CD4-positive, CD25-positive, alpha-beta regulatory T cell (primary cell): Measurements from ENCODE around the gene MON2. TPM values are rescaled to one million over a fixed set of nuclear protein-coding genes. Genes with fewer than 3 reads are reported as not detected.

Experiments used
- ATAC-seq, 2 donors: fragments of 150-1000 bp; cut with Tn5 transposase; one replicate each; pipeline ENCODE4 v1.10.0; 2021; ENCODE audit warnings: low read depth in 2 of 2, moderate number of reproducible peaks in 2 of 2, moderate library complexity in 1 of 2
- DNase-seq, 3 donors: peaks; one replicate each; pipeline versions ENCODE4 v3.0.0 to v3.0.0-alpha.2; 2012 to 2022; ENCODE audit warnings: mixed read lengths in 1 of 3
- H3K27ac ChIP-seq: one replicate; pipeline ENCODE4 v1.7.0; 2013; ENCODE audit warnings: mild to moderate bottlenecking, low read length; ENCODE audit not compliant: insufficient read depth, poor library complexity, severe bottlenecking
- H3K27me3 ChIP-seq: one replicate; pipeline ENCODE4 v1.7.0; 2013; ENCODE audit warnings: low read length; ENCODE audit not compliant: control insufficient read depth, insufficient read depth
- H3K36me3 ChIP-seq: one replicate; pipeline ENCODE4 v1.7.0; 2013; ENCODE audit warnings: mild to moderate bottlenecking, low read length, moderate library complexity; ENCODE audit not compliant: control insufficient read depth, insufficient read depth
- H3K4me1 ChIP-seq: 2 replicates; pipeline ENCODE4 v1.7.0; 2013; ENCODE audit warnings: mild to moderate bottlenecking, low read length; ENCODE audit not compliant: insufficient read depth, control insufficient read depth, poor library complexity, severe bottlenecking
- H3K4me3 ChIP-seq: one replicate; pipeline ENCODE4 v1.7.0; 2013; ENCODE audit warnings: low read depth, mild to moderate bottlenecking, low read length, moderate library complexity
- H3K9me3 ChIP-seq, 2 experiments: 1 replicate in 1 of 2; 2 replicates in 1 of 2; pipeline ENCODE4 v1.7.0; 2013; ENCODE audit warnings: low read length in 2 of 2, mild to moderate bottlenecking in 1 of 2, moderate library complexity in 1 of 2; ENCODE audit not compliant: control insufficient read depth in 2 of 2
- H3K27ac Mint-ChIP-seq, 3 donors: one replicate each; pipeline ENCODE4 v1.8.0; 2020 to 2022; ENCODE audit warnings: mild to moderate bottlenecking in 3 of 3, mixed read lengths in 3 of 3, moderate library complexity in 2 of 3
- H3K27me3 Mint-ChIP-seq: one replicate; pipeline ENCODE4 v1.8.0; 2022; ENCODE audit warnings: mild to moderate bottlenecking, mixed read lengths
- H3K36me3 Mint-ChIP-seq: one replicate; pipeline ENCODE4 v1.8.0; 2020; ENCODE audit warnings: mixed read lengths
- H3K4me1 Mint-ChIP-seq, 4 donors: one replicate each; pipeline ENCODE4 v1.8.0; 2020 to 2022; ENCODE audit warnings: mixed read lengths in 4 of 4, mild to moderate bottlenecking in 1 of 4
- H3K4me3 Mint-ChIP-seq, 4 donors: one replicate each; pipeline ENCODE4 v1.8.0; 2020 to 2022; ENCODE audit warnings: mild to moderate bottlenecking in 4 of 4, mixed read lengths in 4 of 4, moderate library complexity in 3 of 4
- H3K9me3 Mint-ChIP-seq, 7 donors: one replicate each; pipeline ENCODE4 v1.8.0; 2020 to 2022; ENCODE audit warnings: mixed read lengths in 7 of 7, mild to moderate bottlenecking in 3 of 7, moderate library complexity in 2 of 7
- polyA plus RNA-seq, 4 donors: library from polyadenylated mRNA; unstranded; fragments of 300-500 nt; fragmentation: Illumina TruSeq; gene quantifications; one replicate each; pipeline ENCODE4 v1.2.3, GENCODE V29; 2021
- total RNA-seq: library from RNA; stranded (reverse); gene quantifications from one replicate; pipeline ENCODE4 v1.2.3, GENCODE V29; 2022

MON2 gene
- total and polyA plus RNA-seq, 5 donors from 2014 or later = 14.4 to 70.1 (median 16.2) TPM

DNA sequence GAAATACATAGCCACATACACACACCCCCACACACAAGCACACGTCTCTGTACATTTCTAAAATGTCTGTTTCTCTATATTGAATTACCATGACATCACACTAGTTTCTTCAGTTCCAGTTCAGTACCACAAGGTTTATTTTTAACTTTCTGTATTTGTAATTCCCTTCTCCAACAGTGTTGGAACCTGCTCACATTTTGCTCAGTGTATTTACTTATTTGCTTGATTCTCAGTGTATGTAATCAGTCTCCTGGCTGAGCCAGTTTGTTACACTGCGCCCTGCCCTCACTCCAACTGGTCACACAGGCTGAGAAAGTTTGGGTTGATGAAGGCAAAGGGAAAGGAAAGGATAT is 67.1 kb downstream of the MON2 start:
- H3K9me3 ChIP-seq = no peaks in the 10 kb centered on the region
- H3K36me3 Mint-ChIP-seq = peaks cover 43% of the 10 kb centered on the region
- H3K27me3 ChIP-seq = no peaks in the 10 kb centered on the region
- H3K27ac Mint-ChIP-seq = peak overlapping the region in 2 of 3 donors; percentile 26 to 51
- no peak overlapping the region for H3K4me3 ChIP-seq
- no peaks in the 10 kb centered on the region for H3K9me3 Mint-ChIP-seq
- no peaks in the 10 kb centered on the region for H3K27me3 Mint-ChIP-seq
- no peak for DNase-seq
- H3K4me3 Mint-ChIP-seq = no peak overlapping the region
- H3K4me1 ChIP-seq = no peaks in the 10 kb centered on the region
- no peak for ATAC-seq
- H3K27ac ChIP-seq = no peak overlapping the region
- H3K36me3 ChIP-seq = peaks cover 50% of the 10 kb centered on the region
- peaks cover 0 to 7% (median 3%) of the 10 kb centered on the region in 4 donors for H3K4me1 Mint-ChIP-seq

DNA sequence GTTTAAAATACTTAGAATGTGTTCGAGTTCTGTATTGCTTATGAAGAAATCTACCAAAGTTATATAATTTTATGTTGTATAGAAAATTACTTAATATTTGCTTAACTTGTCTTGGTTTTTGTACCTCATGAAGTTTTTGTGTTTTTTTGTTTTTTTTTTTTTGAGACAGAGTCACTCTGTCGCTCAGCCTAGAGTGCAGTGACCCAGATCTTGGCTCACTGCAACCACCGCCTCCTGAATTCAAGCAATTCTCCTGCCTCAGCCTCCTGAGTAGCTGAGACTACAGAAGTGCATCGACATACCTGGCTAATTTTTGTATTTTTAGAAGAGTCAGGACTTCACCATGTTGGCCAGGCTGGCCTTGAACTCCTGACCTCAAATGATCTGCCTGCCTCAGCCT is 69.9 kb downstream of the MON2 start:
- no peak overlapping the region for H3K27ac Mint-ChIP-seq
- Histone ChIP-seq H3K36me3 (peaks cover 59% of the 10 kb centered on the region), H3K27me3 (no peaks in the 10 kb centered on the region), H3K4me3 (no peak overlapping the region), H3K9me3 (no peaks in the 10 kb centered on the region), H3K27ac (no peak overlapping the region), H3K4me1 (no peaks in the 10 kb centered on the region)
- no peak for ATAC-seq
- DNase-seq = no peak
- H3K4me1 Mint-ChIP-seq = peaks cover 0 to 6% (median 5%) of the 10 kb centered on the region in 4 donors
- H3K4me3 Mint-ChIP-seq = no peak overlapping the region
- peaks cover 34% of the 10 kb centered on the region for H3K36me3 Mint-ChIP-seq
- no peaks in the 10 kb centered on the region for H3K27me3 Mint-ChIP-seq
- no peaks in the 10 kb centered on the region for H3K9me3 Mint-ChIP-seq

DNA sequence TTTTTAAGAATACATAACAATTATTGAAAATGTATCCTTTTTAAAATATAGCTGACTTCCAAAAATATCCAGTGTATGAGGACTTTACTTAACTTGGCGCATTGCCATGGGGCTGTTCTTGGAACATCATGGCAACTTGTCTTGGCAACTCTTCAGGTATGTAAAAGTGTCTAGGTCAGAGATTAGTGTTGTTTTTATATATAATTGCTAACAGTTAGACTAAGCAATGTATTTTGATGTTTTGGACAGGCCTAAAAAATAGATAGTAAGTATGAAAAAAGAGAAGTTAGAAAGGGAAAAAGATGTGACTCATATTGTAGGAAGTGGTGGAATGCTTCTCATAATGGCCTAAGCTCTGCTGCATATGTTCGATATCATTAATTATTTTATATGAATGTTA is 70.9 kb downstream of the MON2 start:
- Histone ChIP-seq H3K27ac (no peak overlapping the region), H3K4me1 (no peaks in the 10 kb centered on the region), H3K9me3 (no peaks in the 10 kb centered on the region), H3K27me3 (no peaks in the 10 kb centered on the region), H3K4me3 (no peak overlapping the region), H3K36me3 (peaks cover 58% of the 10 kb centered on the region)
- Mint-ChIP-seq H3K27me3 (no peaks in the 10 kb centered on the region), H3K4me3 (no peak overlapping the region), H3K9me3 (no peaks in the 10 kb centered on the region), H3K27ac (no peak overlapping the region), H3K36me3 (peaks cover 36% of the 10 kb centered on the region), H3K4me1 (peaks cover 0 to 16% (median 12%) of the 10 kb centered on the region in 4 donors)
- DNase-seq (no peak), ATAC-seq (no peak)

DNA sequence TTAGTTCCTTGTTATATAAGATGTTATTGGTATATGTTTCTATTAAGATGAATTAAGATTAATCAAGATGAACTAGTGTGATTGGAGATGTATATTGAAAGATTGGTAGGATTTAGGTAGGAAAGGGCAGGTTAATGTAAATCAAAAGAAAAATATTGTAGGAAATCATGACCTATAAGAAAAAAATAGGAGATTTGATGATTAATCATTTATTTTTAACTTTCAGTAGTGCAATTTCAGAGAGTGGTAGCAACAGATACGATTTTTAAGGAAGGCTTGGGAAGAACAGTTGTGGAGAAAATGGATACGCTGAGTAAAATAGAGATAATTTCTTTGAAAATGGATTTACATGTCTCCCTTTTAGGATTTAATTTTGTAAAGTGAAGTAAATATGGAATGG is 73.7 kb downstream of the MON2 start:
- Mint-ChIP-seq H3K27me3 (no peaks in the 10 kb centered on the region), H3K9me3 (no peaks in the 10 kb centered on the region), H3K4me3 (no peak overlapping the region), H3K27ac (no peak overlapping the region), H3K36me3 (peaks cover 35% of the 10 kb centered on the region), H3K4me1 (peaks cover 0 to 25% (median 12%) of the 10 kb centered on the region in 4 donors)
- Histone ChIP-seq H3K9me3 (no peaks in the 10 kb centered on the region), H3K4me1 (no peaks in the 10 kb centered on the region), H3K27ac (no peak overlapping the region), H3K27me3 (no peaks in the 10 kb centered on the region), H3K4me3 (no peak overlapping the region), H3K36me3 (peaks cover 53% of the 10 kb centered on the region)
- DNase-seq = no peak
- no peak for ATAC-seq

DNA sequence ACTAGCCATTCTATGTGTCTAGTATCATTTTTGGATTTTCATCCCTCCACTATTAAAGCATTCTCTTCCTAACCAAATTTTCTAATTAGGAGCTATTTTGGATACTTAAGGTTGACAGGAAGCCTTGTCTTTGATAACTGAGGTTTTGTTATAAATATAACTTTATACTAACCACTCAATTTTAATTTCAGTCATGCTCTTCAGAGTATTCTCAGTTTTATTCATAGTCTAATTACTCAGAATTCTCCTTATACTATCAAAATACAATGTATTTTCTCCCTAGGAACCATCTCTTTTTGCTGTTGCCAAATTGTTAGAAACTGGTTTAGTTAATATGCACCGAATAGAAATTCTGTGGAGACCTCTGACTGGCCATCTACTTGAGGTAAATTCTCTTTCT is 76.2 kb downstream of the MON2 start:
- Mint-ChIP-seq H3K9me3 (no peaks in the 10 kb centered on the region), H3K4me1 (peaks cover 0 to 27% (median 12%) of the 10 kb centered on the region in 4 donors), H3K4me3 (no peak overlapping the region), H3K36me3 (peaks cover 32% of the 10 kb centered on the region), H3K27me3 (no peaks in the 10 kb centered on the region), H3K27ac (peak overlapping the region in 1 of 3 donors; percentile 4)
- no peak for ATAC-seq
- Histone ChIP-seq H3K27me3 (no peaks in the 10 kb centered on the region), H3K36me3 (peaks cover 60% of the 10 kb centered on the region), H3K4me3 (no peak overlapping the region), H3K27ac (no peak overlapping the region), H3K4me1 (no peaks in the 10 kb centered on the region), H3K9me3 (no peaks in the 10 kb centered on the region)
- no peak for DNase-seq

DNA sequence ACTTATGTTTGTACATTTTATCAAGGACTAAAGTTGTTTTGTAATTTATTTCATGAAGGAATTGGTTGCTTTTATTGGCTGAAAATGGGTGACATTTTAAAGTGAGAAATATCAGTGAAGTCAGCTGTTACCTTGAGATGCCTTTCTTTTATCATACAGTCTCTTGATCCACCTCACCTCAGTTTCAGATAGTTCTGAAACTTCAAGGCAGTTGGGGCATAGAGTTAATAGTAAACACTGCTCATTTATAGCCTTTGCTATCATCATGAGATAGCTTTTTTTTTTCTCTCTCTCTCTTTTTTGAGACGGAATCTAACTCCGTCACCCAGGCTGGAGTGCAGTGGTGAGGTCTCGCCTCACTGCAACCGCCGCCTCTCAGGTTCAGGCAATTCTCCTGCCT is 76.7 kb downstream of the MON2 start:
- Mint-ChIP-seq H3K4me1 (peaks cover 0 to 31% (median 14%) of the 10 kb centered on the region in 4 donors), H3K27ac (no peak overlapping the region), H3K36me3 (peaks cover 32% of the 10 kb centered on the region), H3K9me3 (no peaks in the 10 kb centered on the region), H3K27me3 (no peaks in the 10 kb centered on the region), H3K4me3 (no peak overlapping the region)
- Histone ChIP-seq H3K9me3 (no peaks in the 10 kb centered on the region), H3K4me1 (no peaks in the 10 kb centered on the region), H3K27me3 (no peaks in the 10 kb centered on the region), H3K36me3 (peaks cover 60% of the 10 kb centered on the region), H3K4me3 (no peak overlapping the region), H3K27ac (no peak overlapping the region)
- DNase-seq (no peak), ATAC-seq (no peak)

DNA sequence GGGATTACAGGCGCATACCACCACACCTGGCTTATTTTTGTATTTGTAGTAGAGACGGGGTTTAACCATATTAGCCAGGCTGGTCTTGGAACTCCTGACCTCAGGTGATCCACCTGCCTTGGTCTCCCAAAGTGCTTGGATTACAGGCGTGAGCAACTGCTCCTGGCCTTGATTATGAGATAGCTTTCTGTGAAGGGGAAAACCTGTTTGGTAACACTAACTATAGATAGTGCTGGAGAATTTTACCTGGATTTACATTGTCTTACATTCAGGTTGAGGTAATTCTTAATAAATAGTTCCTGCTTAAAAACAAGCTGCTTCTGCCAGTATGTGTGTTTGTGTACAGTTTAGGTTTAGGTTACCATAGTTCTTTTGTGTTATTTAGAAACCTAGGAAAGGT is 77.1 kb downstream of the MON2 start:
- Histone ChIP-seq H3K4me3 (no peak overlapping the region), H3K27ac (no peak overlapping the region), H3K9me3 (no peaks in the 10 kb centered on the region), H3K36me3 (peaks cover 62% of the 10 kb centered on the region), H3K27me3 (no peaks in the 10 kb centered on the region), H3K4me1 (no peaks in the 10 kb centered on the region)
- H3K4me3 Mint-ChIP-seq = no peak overlapping the region
- H3K9me3 Mint-ChIP-seq = no peaks in the 10 kb centered on the region
- no peaks in the 10 kb centered on the region for H3K27me3 Mint-ChIP-seq
- peaks cover 32% of the 10 kb centered on the region for H3K36me3 Mint-ChIP-seq
- H3K27ac Mint-ChIP-seq = peak overlapping the region in 1 of 3 donors; percentile 48
- no peak for ATAC-seq
- no peak for DNase-seq
- H3K4me1 Mint-ChIP-seq = peaks cover 0 to 31% (median 14%) of the 10 kb centered on the region in 4 donors

DNA sequence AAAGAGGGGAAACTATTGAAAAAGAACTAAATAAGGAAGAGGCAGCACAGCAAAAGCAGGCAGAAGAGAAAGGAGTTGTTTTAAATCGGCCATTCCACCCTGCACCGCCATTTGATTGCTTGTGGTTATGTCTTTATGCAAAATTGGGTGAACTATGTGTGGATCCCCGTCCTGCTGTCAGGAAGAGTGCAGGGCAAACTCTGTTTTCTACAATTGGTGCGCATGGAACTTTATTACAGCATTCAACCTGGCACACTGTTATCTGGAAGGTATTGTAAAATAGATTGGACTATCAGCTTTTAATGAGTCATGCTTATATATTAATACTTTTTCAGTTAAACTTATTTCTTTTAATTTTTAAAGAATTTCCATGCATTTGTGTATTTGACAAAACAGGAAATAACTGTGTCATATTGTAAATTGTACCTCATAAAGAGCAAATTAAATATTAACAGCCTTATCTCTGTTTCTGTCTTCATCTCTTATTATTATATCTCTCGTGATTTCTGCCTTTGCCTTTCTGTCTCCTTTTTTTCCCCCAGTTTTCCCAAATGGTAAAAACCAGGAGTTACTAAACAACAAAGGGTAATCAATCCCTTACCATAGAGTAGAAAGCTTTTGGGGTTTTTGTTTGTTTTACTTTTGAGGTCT is 86.4 kb downstream of the MON2 start:
- no peak overlapping the region for H3K4me3 Mint-ChIP-seq
- ATAC-seq (no peak), DNase-seq (no peak)
- peaks cover 0 to 4% (median 0%) of the 10 kb centered on the region in 7 donors for H3K9me3 Mint-ChIP-seq
- peak overlapping the region in 1 of 3 donors; percentile 11 for H3K27ac Mint-ChIP-seq
- H3K36me3 Mint-ChIP-seq = peaks cover 25% of the 10 kb centered on the region
- H3K4me1 Mint-ChIP-seq = peaks cover 0 to 12% (median 3%) of the 10 kb centered on the region in 4 donors
- H3K27me3 Mint-ChIP-seq = no peaks in the 10 kb centered on the region
- Histone ChIP-seq H3K4me1 (no peaks in the 10 kb centered on the region), H3K4me3 (no peak overlapping the region), H3K9me3 (no peaks in the 10 kb centered on the region), H3K27ac (no peak overlapping the region), H3K36me3 (peaks cover 65% of the 10 kb centered on the region), H3K27me3 (no peaks in the 10 kb centered on the region)
